HepG2 (cell line): Measurements from ENCODE around the gene IL32. TPM values are rescaled to one million over a fixed set of nuclear protein-coding genes. Genes with fewer than 3 reads are reported as not detected.

Experiments
- CBFB ChIP-seq: sonication (generic); formaldehyde crosslinking; IDR thresholded peaks from 2 replicates; pipeline ENCODE4 v1.4.0; 2020; ENCODE audit warnings: missing genetic modification reagents
- EHMT2 ChIP-seq: fragments of 200-600 bp; sonication (generic); IDR thresholded peaks from 2 replicates; pipeline ENCODE4 v1.7.0; 2017; ENCODE audit warnings: antibody characterized with exemption, low read depth, low read length, borderline replicate concordance
- HDAC1 ChIP-seq: sonication (generic); formaldehyde crosslinking; IDR thresholded peaks from 2 replicates; pipeline ENCODE4 v1.5.1; 2020; ENCODE audit warnings: mild to moderate bottlenecking, missing genetic modification reagents
- HMG20B ChIP-seq: conservative IDR thresholded peaks from 2 replicates; pipeline ENCODE4 v1.6.1; 2016; ENCODE audit warnings: missing genetic modification reagents, missing compliant biosample characterization
- HNF4G ChIP-seq, 2 experiments: sonication (generic) in 1 of 2; formaldehyde crosslinking in 1 of 2; IDR thresholded peaks; 2 replicates each; pipeline versions ENCODE4 v1.4.0 to v1.6.1; 2011 to 2020; ENCODE audit warnings: borderline replicate concordance in 2 of 2, low read depth in 2 of 2, mild to moderate bottlenecking in 2 of 2, low read length in 1 of 2, missing genetic modification reagents in 1 of 2, moderate library complexity in 1 of 2
- KDM5B ChIP-seq: sonication (generic); formaldehyde crosslinking; IDR thresholded peaks from 2 replicates; pipeline ENCODE4 v1.4.0; 2020; ENCODE audit warnings: missing genetic modification reagents, mild to moderate bottlenecking, borderline replicate concordance
- MED8 ChIP-seq: sonication (generic); formaldehyde crosslinking; IDR thresholded peaks from 2 replicates; pipeline ENCODE4 v1.8.1; 2023; ENCODE audit warnings: mild to moderate bottlenecking, missing genetic modification reagents; ENCODE audit not compliant: insufficient replicate concordance
- NCOA2 ChIP-seq: sonication (generic); formaldehyde crosslinking; IDR thresholded peaks from 2 replicates; pipeline ENCODE4 v1.8.0; 2022; ENCODE audit warnings: inconsistent platforms
- PHF5A ChIP-seq: IDR thresholded peaks from one replicate; pipeline ENCODE4 v1.6.1; 2018; ENCODE audit warnings: low read depth, missing genetic modification reagents; ENCODE audit not compliant: unreplicated experiment
- POGZ ChIP-seq: sonication (generic); formaldehyde crosslinking; IDR thresholded peaks from 2 replicates; pipeline ENCODE4 v1.4.0; 2020; ENCODE audit warnings: mild to moderate bottlenecking, missing genetic modification reagents
- SIX1 ChIP-seq: sonication (generic); formaldehyde crosslinking; IDR thresholded peaks from 2 replicates; pipeline ENCODE4 v1.4.0; 2020; ENCODE audit warnings: missing genetic modification reagents, borderline replicate concordance
- TBX3 ChIP-seq: fragments of 450-650 bp; IDR thresholded peaks from 2 replicates; pipeline ENCODE4 v1.6.1; 2017; ENCODE audit warnings: antibody characterized with exemption, mild to moderate bottlenecking, inconsistent platforms, borderline replicate concordance
- TOPORS ChIP-seq: sonication (generic); formaldehyde crosslinking; IDR thresholded peaks from 2 replicates; pipeline ENCODE4 v1.8.0; 2023; ENCODE audit warnings: mild to moderate bottlenecking, missing genetic modification reagents
- ZBTB1 ChIP-seq: sonication (generic); formaldehyde crosslinking; IDR thresholded peaks from 2 replicates; pipeline ENCODE4 v1.4.0; 2020; ENCODE audit warnings: missing genetic modification reagents, borderline replicate concordance
- ZNF10 ChIP-seq: sonication (generic); formaldehyde crosslinking; IDR thresholded peaks from 2 replicates; pipeline ENCODE4 v1.4.0; 2020; ENCODE audit warnings: mild to moderate bottlenecking, low read depth, missing genetic modification reagents, borderline replicate concordance
- ZNF75D ChIP-seq: sonication (generic); formaldehyde crosslinking; IDR thresholded peaks from 2 replicates; pipeline ENCODE4 v1.8.1; 2023; ENCODE audit warnings: missing genetic modification reagents, mild to moderate bottlenecking, borderline replicate concordance
- ZSCAN20 ChIP-seq: sonication (generic); formaldehyde crosslinking; IDR thresholded peaks from 2 replicates; pipeline ENCODE4 v1.4.0; 2020; ENCODE audit warnings: missing genetic modification reagents, mild to moderate bottlenecking, borderline replicate concordance
- polyA plus RNA-seq, 8 experiments: library from polyadenylated mRNA; depleted of rRNA in 3 of 8; stranded (reverse) in 7 of 8; unstranded in 1 of 8; fragments of >200 nt; fragmentation: Illumina TruSeq in 4 of 8; extraction: Trizol in 4 of 8; gene quantifications; 2 replicates each; pipeline versions ENCODE4 v1.2.1 to v1.2.3, GENCODE V29; 2011 to 2016; ENCODE audit warnings: low read depth in 4 of 8, missing spikeins in 1 of 8, mixed read lengths in 1 of 8; ENCODE audit not compliant: insufficient read depth in 1 of 8
- total RNA-seq, 5 experiments: library from RNA; depleted of rRNA; stranded (reverse); fragments of >200 nt; fragmentation: Illumina TruSeq; extraction: Trizol; gene quantifications; 2 replicates each; pipeline ENCODE4 v1.2.3, GENCODE V29; 2016; ENCODE audit warnings: low read depth in 1 of 5
- TF ChIP-seq, protein P1 (sequence below): sonication (generic); formaldehyde crosslinking; IDR thresholded peaks from 2 replicates; pipeline ENCODE4 v1.4.0; 2020; ENCODE audit warnings: mild to moderate bottlenecking, missing genetic modification reagents
- TF ChIP-seq, protein P2 (sequence below): sonication (generic); formaldehyde crosslinking; IDR thresholded peaks from 2 replicates; pipeline ENCODE4 v1.4.0; 2020; ENCODE audit warnings: mild to moderate bottlenecking, missing genetic modification reagents, borderline replicate concordance
- TF ChIP-seq, protein P3 (sequence below): sonication (generic); formaldehyde crosslinking; IDR thresholded peaks from 2 replicates; pipeline ENCODE4 v1.8.0; 2022; ENCODE audit warnings: missing genetic modification reagents, low read depth, mild to moderate bottlenecking, borderline replicate concordance
- TF ChIP-seq, protein P4 (sequence below): sonication (generic); formaldehyde crosslinking; IDR thresholded peaks from 2 replicates; pipeline ENCODE4 v1.5.1; 2020; ENCODE audit warnings: mild to moderate bottlenecking, missing genetic modification reagents, borderline replicate concordance

IL32 gene
- total and polyA plus RNA-seq, 2 of the 13 experiments (the other 11 are each of a cell fraction or from before 2014, with no cell fraction given), result 115 to 165 TPM

DNA sequence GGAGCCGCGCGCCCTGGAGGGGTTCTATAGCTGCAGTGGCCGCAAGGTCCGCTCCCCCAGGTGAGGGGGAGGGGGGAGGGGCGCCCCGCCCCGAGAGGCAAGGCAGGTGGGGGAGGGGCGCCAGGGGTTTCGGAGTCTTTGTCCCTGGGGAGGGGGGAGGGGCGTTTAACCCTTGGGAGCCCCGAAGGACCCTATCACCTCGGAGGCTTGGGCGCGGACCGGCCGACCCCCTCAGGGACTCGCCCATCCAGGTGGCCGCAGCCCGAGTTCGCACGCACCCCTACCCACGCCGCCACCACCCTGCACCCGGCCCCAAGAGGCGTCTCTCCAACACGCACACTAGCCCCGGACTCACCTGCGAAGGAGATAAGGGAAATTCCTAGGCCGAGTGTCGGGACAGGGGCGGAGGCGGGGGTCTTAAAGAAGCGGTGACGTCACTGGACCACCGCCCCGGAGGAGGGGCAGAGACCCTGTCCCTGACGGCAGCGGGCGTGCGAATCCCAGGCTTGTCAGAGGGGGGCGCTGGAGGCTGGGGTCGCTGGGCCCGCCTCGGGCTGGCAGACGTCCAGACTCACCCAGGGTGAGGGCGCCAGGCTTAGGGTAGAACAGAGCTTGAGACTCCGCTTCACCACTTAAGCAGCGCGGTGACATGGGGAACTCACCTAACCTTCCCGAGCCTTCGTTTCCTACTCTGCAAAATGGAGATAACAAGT lies 47.5 kb upstream of the IL32 start, which contains the start of gene CLDN6 (continued):
- no peak for TF ChIP-seq ZNF10 (CRISPR knock-in tag)
- TF ChIP-seq MED8 (CRISPR knock-in tag), result peak; percentile 56
- no peak for TF ChIP-seq HMG20B (CRISPR knock-in tag)
- no peak for TF ChIP-seq EHMT2
- TF ChIP-seq, protein P1, sequence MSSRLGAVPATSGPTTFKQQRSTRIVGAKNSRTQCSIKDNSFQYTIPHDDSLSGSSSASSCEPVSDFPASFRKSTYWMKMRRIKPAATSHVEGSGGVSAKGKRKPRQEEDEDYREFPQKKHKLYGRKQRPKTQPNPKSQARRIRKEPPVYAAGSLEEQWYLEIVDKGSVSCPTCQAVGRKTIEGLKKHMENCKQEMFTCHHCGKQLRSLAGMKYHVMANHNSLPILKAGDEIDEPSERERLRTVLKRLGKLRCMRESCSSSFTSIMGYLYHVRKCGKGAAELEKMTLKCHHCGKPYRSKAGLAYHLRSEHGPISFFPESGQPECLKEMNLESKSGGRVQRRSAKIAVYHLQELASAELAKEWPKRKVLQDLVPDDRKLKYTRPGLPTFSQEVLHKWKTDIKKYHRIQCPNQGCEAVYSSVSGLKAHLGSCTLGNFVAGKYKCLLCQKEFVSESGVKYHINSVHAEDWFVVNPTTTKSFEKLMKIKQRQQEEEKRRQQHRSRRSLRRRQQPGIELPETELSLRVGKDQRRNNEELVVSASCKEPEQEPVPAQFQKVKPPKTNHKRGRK (CRISPR knock-in tag), result no peak
- peak; percentile 41; the same call in 1 of the 2 replicates for TF ChIP-seq HDAC1 (CRISPR knock-in tag)
- no peak for TF ChIP-seq TOPORS (CRISPR knock-in tag)
- TF ChIP-seq SIX1 (CRISPR knock-in tag), result no peak
- no peak for TF ChIP-seq ZBTB1 (CRISPR knock-in tag)
- no peak for TF ChIP-seq HNF4G (IDR thresholded peaks at IDR 0.05; ENCODE audit: borderline replicate concordance, low read depth, low read length)
- no peak for TF ChIP-seq HNF4G (CRISPR knock-in tag; IDR thresholded peaks at IDR 0.05; ENCODE audit: borderline replicate concordance, low read depth)
- no peak for TF ChIP-seq PHF5A
- TF ChIP-seq CBFB (CRISPR knock-in tag), result peak; percentile 33; the same call in 1 of the 2 replicates
- TF ChIP-seq NCOA2 (CRISPR knock-in tag), result no peak
- no peak for TF ChIP-seq KDM5B (CRISPR knock-in tag)
- TF ChIP-seq, protein P2, sequence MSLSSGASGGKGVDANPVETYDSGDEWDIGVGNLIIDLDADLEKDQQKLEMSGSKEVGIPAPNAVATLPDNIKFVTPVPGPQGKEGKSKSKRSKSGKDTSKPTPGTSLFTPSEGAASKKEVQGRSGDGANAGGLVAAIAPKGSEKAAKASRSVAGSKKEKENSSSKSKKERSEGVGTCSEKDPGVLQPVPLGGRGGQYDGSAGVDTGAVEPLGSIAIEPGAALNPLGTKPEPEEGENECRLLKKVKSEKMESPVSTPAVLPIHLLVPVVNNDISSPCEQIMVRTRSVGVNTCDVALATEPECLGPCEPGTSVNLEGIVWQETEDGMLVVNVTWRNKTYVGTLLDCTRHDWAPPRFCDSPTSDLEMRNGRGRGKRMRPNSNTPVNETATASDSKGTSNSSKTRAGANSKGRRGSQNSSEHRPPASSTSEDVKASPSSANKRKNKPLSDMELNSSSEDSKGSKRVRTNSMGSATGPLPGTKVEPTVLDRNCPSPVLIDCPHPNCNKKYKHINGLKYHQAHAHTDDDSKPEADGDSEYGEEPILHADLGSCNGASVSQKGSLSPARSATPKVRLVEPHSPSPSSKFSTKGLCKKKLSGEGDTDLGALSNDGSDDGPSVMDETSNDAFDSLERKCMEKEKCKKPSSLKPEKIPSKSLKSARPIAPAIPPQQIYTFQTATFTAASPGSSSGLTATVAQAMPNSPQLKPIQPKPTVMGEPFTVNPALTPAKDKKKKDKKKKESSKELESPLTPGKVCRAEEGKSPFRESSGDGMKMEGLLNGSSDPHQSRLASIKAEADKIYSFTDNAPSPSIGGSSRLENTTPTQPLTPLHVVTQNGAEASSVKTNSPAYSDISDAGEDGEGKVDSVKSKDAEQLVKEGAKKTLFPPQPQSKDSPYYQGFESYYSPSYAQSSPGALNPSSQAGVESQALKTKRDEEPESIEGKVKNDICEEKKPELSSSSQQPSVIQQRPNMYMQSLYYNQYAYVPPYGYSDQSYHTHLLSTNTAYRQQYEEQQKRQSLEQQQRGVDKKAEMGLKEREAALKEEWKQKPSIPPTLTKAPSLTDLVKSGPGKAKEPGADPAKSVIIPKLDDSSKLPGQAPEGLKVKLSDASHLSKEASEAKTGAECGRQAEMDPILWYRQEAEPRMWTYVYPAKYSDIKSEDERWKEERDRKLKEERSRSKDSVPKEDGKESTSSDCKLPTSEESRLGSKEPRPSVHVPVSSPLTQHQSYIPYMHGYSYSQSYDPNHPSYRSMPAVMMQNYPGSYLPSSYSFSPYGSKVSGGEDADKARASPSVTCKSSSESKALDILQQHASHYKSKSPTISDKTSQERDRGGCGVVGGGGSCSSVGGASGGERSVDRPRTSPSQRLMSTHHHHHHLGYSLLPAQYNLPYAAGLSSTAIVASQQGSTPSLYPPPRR, result no peak
- TF ChIP-seq TBX3, result no peak
- TF ChIP-seq, protein P3, sequence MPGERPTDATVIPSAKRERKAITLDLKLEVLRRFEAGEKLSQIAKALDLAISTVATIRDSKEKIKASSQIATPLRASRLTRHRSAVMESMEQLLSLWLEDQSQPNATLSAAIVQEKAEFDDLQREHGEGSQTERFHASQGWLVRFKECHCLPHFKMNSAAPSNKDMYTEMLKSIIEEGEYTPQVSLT (CRISPR knock-in tag), result no peak
- TF ChIP-seq, protein P4, sequence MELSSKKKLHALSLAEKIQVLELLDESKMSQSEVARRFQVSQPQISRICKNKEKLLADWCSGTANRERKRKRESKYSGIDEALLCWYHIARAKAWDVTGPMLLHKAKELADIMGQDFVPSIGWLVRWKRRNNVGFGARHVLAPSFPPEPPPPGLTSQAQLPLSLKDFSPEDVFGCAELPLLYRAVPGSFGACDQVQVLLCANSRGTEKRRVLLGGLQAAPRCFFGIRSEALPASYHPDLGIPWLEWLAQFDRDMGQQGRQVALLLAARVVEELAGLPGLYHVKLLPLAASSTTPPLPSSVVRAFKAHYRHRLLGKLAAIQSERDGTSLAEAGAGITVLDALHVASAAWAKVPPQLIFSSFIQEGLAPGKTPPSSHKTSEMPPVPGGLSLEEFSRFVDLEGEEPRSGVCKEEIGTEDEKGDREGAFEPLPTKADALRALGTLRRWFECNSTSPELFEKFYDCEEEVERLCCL (CRISPR knock-in tag), result no peak
- TF ChIP-seq ZSCAN20 (CRISPR knock-in tag), result no peak
- 0 out of 2 replicates have a peak, but pooled peaks have one; percentile 13 for TF ChIP-seq POGZ
- TF ChIP-seq ZNF75D, result no peak
